ENCODE measurements around the gene DOCK2. TPM values are rescaled to one million over a fixed set of nuclear protein-coding genes. Genes with fewer than 3 reads are reported as not detected.
"Not testable (repeated sequence)": the region's sequence is repeated elsewhere in the genome, so short reads cannot be mapped to it uniquely, and the experiment has no call there.

DOCK2 gene
- polyA plus RNA-seq, 1 of the 3 experiments (the other 2 are of a cell fraction), result 3.8 TPM

DNA sequence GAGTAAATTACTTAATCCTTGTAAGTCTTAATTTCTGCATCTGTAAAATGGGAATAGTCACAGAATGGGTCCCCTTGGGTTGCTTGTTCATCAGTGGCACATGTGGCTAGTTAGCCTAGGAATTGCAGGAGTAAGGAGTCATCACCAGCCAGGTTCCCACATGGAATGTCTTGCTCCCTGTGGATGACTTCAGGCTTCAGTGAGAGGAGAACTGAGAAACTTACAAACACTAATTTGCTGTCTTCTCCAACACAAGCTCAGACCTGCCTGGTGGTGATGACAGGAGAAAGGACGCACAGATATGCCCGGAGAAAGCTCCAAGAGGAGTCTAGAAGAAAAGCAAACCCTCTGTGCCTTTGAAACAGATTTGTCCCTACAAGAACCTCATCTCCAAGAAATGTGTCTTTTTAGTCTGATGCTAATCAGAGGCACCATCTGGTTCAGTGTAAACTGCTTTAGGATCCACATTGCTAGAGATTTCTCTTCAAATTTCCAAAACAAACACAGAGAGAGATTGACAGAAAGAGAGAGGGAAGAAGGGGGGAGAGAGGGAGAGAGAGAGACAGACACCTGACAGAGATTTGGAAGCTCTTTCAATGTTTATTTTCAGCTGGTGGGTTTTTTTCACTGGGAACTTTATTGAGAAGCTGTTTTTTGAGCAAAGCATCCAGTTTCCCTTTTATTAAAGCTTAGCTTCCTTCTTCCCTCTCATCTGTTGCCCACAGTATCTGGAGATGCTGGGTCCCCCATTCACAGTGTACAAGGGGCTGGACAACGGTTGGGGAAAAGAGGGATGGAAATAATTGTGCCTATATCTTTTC, 128.3 kb downstream of the DOCK2 start:
- ChIA-PET POLR2A (no interaction called here), CTCF (no interaction called here)
- Histone ChIP-seq H3K4me3 (ENCODE audit: low read depth in 2 of 2, low read length in 1 of 2) (no peak overlapping the region), H3K9me3 (no peaks in the 10 kb centered on the region), H3K27ac (ENCODE audit: low read depth in 2 of 2, low read length in 1 of 2) (peak overlapping the region in 1 of 2 experiments; percentile 23; a peak in 2 of 4 replicates), H3K79me2 (ENCODE audit: insufficient read depth) (no peaks in the 10 kb centered on the region), H2AFZ (ENCODE audit: low read depth) (0 out of 2 replicates have a peak overlapping the region, but pooled peaks have one; percentile 16), H3K9me2 (no peaks in the 10 kb centered on the region), H3K4me1 (ENCODE audit: control insufficient read depth in 1 of 2, insufficient read depth in 2 of 2, low read depth in 1 of 2, low read length in 1 of 2) (peaks cover 19 to 24% of the 10 kb centered on the region in 2 experiments), H3K9ac (no peak overlapping the region), H4K20me1 (ENCODE audit: insufficient read depth) (no peaks in the 10 kb centered on the region), H3K27me3 (ENCODE audit: insufficient read depth) (no peaks in the 10 kb centered on the region), H3K4me2 (no peak overlapping the region), H3F3A (replicated peaks; ENCODE audit: insufficient read depth) (peaks cover 4% of the 10 kb centered on the region), H3K36me3 (replicated peaks in 1 of 2; ENCODE audit: control insufficient read depth in 1 of 2, insufficient read depth in 2 of 2, low read length in 1 of 2) (no peaks in the 10 kb centered on the region)
- no peak for DNase-seq
- WGBS (ENCODE audit: low lambda C conversion rate), result 83% methylated on average over 3 of the region's 3 CpGs
- TF ChIP-seq POLR2AphosphoS5 (IDR thresholded peaks at IDR 0.05; ENCODE audit: low read depth, low read length) (no peak), SIN3A (IDR thresholded peaks at IDR 0.05; ENCODE audit: borderline replicate concordance, low read depth, low read length) (no peak), TCF12 (IDR thresholded peaks at IDR 0.05) (no peak), RFX5 (IDR thresholded peaks at IDR 0.05; ENCODE audit: low read length) (no peak), FOXJ3 (CRISPR knock-in tag; IDR thresholded peaks at IDR 0.05) (no peak), RCOR1 (IDR thresholded peaks at IDR 0.05; ENCODE audit: low read length) (no peak), GATA2 (CRISPR knock-in tag; IDR thresholded peaks at IDR 0.05) (no peak), ELF1 (IDR thresholded peaks at IDR 0.05) (no peak)
- TF ChIP-seq, protein P1, sequence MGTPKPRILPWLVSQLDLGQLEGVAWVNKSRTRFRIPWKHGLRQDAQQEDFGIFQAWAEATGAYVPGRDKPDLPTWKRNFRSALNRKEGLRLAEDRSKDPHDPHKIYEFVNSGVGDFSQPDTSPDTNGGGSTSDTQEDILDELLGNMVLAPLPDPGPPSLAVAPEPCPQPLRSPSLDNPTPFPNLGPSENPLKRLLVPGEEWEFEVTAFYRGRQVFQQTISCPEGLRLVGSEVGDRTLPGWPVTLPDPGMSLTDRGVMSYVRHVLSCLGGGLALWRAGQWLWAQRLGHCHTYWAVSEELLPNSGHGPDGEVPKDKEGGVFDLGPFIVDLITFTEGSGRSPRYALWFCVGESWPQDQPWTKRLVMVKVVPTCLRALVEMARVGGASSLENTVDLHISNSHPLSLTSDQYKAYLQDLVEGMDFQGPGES (IDR thresholded peaks at IDR 0.05; ENCODE audit: low read depth, low read length), result no peak

DNA sequence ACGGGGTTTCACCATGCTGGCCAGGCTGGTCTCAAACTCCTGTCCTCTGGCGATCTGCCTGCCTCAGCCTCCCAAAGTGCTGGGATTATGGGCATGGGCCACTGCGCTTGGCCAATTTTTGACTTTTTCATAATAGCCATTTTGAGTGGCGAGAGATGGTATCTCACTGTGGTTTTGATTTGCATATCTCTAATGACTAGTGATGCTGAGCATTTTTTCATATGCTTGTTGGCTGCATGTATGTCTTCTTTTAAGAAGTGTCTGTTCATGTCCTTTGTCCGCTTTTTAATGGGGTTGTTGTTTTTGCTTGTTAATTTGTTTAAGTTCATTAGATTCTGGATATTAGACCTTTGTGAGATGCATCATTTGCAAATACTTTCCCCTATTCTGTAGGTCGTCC, 129.9 kb downstream of the DOCK2 start:
- CTCF ChIA-PET; H4K20me1 ChIP-seq (ENCODE audit: insufficient read depth); H3K36me3 ChIP-seq (replicated peaks in 1 of 2; ENCODE audit: control insufficient read depth in 1 of 2, insufficient read depth in 2 of 2, low read length in 1 of 2); DNase-seq; H3K4me3 ChIP-seq (ENCODE audit: low read depth in 2 of 2, low read length in 1 of 2); H3K9me3 ChIP-seq; POLR2A ChIA-PET; H3K9me2 ChIP-seq; H3F3A ChIP-seq (replicated peaks; ENCODE audit: insufficient read depth); H2AFZ ChIP-seq (ENCODE audit: low read depth); H3K79me2 ChIP-seq (ENCODE audit: insufficient read depth); H3K9ac ChIP-seq; H3K27me3 ChIP-seq (ENCODE audit: insufficient read depth); H3K27ac ChIP-seq (ENCODE audit: low read depth in 2 of 2, low read length in 1 of 2); H3K4me2 ChIP-seq: not testable (repeated sequence)
- 93% methylated on average over 6 of the region's 6 CpGs for WGBS (ENCODE audit: low lambda C conversion rate)
- H3K4me1 ChIP-seq (ENCODE audit: control insufficient read depth in 1 of 2, insufficient read depth in 2 of 2, low read depth in 1 of 2, low read length in 1 of 2), result peaks cover 19 to 26% of the 10 kb centered on the region in 2 experiments

DNA sequence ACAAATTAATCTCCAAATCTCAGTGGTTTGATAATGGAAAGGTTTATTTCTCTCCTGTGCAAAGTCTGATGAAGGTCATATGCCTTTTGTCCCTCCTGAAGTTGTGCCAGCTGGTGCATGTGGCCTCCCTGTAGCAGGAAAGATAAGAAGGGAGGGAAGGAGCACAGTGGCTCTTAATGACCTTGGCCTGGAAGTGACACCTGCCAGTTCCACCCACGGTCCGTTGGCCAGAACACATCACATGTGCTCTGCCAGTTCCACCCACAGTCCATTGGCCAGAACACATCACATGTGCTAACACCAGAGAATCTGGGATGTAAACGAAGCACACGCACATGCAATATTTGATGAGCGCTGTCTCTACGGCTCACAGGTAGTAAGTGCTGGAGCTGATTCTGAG, 130.9 kb downstream of the DOCK2 start:
- Histone ChIP-seq H3K4me3 (ENCODE audit: low read depth in 2 of 2, low read length in 1 of 2) (no peak overlapping the region), H3K4me1 (ENCODE audit: control insufficient read depth in 1 of 2, insufficient read depth in 2 of 2, low read depth in 1 of 2, low read length in 1 of 2) (peaks cover 19 to 29% of the 10 kb centered on the region in 2 experiments), H3K9ac (no peak overlapping the region), H3K4me2 (no peak overlapping the region), H3K9me2 (no peaks in the 10 kb centered on the region), H3K27me3 (ENCODE audit: insufficient read depth) (no peaks in the 10 kb centered on the region), H3K27ac (ENCODE audit: low read depth in 2 of 2, low read length in 1 of 2) (no peak overlapping the region), H2AFZ (ENCODE audit: low read depth) (no peak overlapping the region), H3K36me3 (replicated peaks in 1 of 2; ENCODE audit: control insufficient read depth in 1 of 2, insufficient read depth in 2 of 2, low read length in 1 of 2) (no peaks in the 10 kb centered on the region), H3F3A (replicated peaks; ENCODE audit: insufficient read depth) (no peaks in the 10 kb centered on the region), H3K79me2 (ENCODE audit: insufficient read depth) (no peaks in the 10 kb centered on the region), H4K20me1 (ENCODE audit: insufficient read depth) (no peaks in the 10 kb centered on the region), H3K9me3 (no peaks in the 10 kb centered on the region)
- ChIA-PET POLR2A (no interaction called here), CTCF (interaction anchor here (1.6 to 2.7 kb wide), 2 partner anchors 25 to 213 kb away, joined by 3 to 12 read pairs; partner anchors contain the start of gene INSYN2B)
- WGBS (ENCODE audit: low lambda C conversion rate), result 81% methylated on average over 6 of the region's 6 CpGs
- DNase-seq, result peak; percentile 27
- TF ChIP-seq GABPA (IDR thresholded peaks at IDR 0.05; ENCODE audit: low read depth), result no peak
- TF ChIP-seq SIN3A (IDR thresholded peaks at IDR 0.05; ENCODE audit: borderline replicate concordance, low read depth, low read length), result no peak
- peak; percentile 60; the same call in 1 of the 2 replicates for TF ChIP-seq MXI1 (IDR thresholded peaks at IDR 0.05; ENCODE audit: low read depth, low read length)
- TF ChIP-seq NFIC (IDR thresholded peaks at IDR 0.05; ENCODE audit: borderline replicate concordance), result no peak
- TF ChIP-seq RFX5 (IDR thresholded peaks at IDR 0.05; ENCODE audit: low read length), result no peak
- no peak for TF ChIP-seq RXRA (IDR thresholded peaks at IDR 0.05; ENCODE audit: borderline replicate concordance, low read depth)
- TF ChIP-seq, protein P2, sequence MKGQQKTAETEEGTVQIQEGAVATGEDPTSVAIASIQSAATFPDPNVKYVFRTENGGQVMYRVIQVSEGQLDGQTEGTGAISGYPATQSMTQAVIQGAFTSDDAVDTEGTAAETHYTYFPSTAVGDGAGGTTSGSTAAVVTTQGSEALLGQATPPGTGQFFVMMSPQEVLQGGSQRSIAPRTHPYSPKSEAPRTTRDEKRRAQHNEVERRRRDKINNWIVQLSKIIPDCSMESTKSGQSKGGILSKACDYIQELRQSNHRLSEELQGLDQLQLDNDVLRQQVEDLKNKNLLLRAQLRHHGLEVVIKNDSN (IDR thresholded peaks at IDR 0.05; ENCODE audit: borderline replicate concordance, low read depth), result peak; percentile 42; the same call in 1 of the 2 replicates
- no peak for TF ChIP-seq NRF1 (IDR thresholded peaks at IDR 0.05; ENCODE audit: low read depth, low read length)
- TF ChIP-seq JUND (IDR thresholded peaks at IDR 0.05), result no peak
- TF ChIP-seq ELF1 (IDR thresholded peaks at IDR 0.05), result no peak
- no peak for TF ChIP-seq POLR2AphosphoS5 (IDR thresholded peaks at IDR 0.05; ENCODE audit: low read depth, low read length)
- TF ChIP-seq TEAD4 (IDR thresholded peaks at IDR 0.05; ENCODE audit: borderline replicate concordance, insufficient read depth), result no peak
- no peak for TF ChIP-seq TCF12 (IDR thresholded peaks at IDR 0.05)
- TF ChIP-seq, protein P3, sequence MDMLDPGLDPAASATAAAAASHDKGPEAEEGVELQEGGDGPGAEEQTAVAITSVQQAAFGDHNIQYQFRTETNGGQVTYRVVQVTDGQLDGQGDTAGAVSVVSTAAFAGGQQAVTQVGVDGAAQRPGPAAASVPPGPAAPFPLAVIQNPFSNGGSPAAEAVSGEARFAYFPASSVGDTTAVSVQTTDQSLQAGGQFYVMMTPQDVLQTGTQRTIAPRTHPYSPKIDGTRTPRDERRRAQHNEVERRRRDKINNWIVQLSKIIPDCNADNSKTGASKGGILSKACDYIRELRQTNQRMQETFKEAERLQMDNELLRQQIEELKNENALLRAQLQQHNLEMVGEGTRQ (IDR thresholded peaks at IDR 0.05; ENCODE audit: borderline replicate concordance, low read depth, low read length), result peak; percentile 17; the same call in 1 of the 2 replicates

Data from SK-N-SH (cell line).